CD4-positive, CD25-positive, alpha-beta regulatory T cell (primary cell): ENCODE data around the gene PDE3B. TPM values are rescaled to one million over a fixed set of nuclear protein-coding genes. Genes with fewer than 3 reads are reported as not detected.

ENCODE experiments used
- ATAC-seq, 2 donors: fragments of 150-1000 bp; cut with Tn5 transposase; one replicate each; pipeline ENCODE4 v1.10.0; 2021; ENCODE audit warnings: low read depth in 2 of 2, moderate number of reproducible peaks in 2 of 2, moderate library complexity in 1 of 2
- DNase-seq, 3 donors: peaks; one replicate each; pipeline versions ENCODE4 v3.0.0 to v3.0.0-alpha.2; 2012 to 2022; ENCODE audit warnings: mixed read lengths in 1 of 3
- H3K27ac ChIP-seq: one replicate; pipeline ENCODE4 v1.7.0; 2013; ENCODE audit warnings: mild to moderate bottlenecking, low read length; ENCODE audit not compliant: insufficient read depth, poor library complexity, severe bottlenecking
- H3K27me3 ChIP-seq: one replicate; pipeline ENCODE4 v1.7.0; 2013; ENCODE audit warnings: low read length; ENCODE audit not compliant: control insufficient read depth, insufficient read depth
- H3K36me3 ChIP-seq: one replicate; pipeline ENCODE4 v1.7.0; 2013; ENCODE audit warnings: mild to moderate bottlenecking, low read length, moderate library complexity; ENCODE audit not compliant: control insufficient read depth, insufficient read depth
- H3K4me1 ChIP-seq: 2 replicates; pipeline ENCODE4 v1.7.0; 2013; ENCODE audit warnings: mild to moderate bottlenecking, low read length; ENCODE audit not compliant: insufficient read depth, control insufficient read depth, poor library complexity, severe bottlenecking
- H3K4me3 ChIP-seq: one replicate; pipeline ENCODE4 v1.7.0; 2013; ENCODE audit warnings: low read depth, mild to moderate bottlenecking, low read length, moderate library complexity
- H3K9me3 ChIP-seq, 2 experiments: 1 replicate in 1 of 2; 2 replicates in 1 of 2; pipeline ENCODE4 v1.7.0; 2013; ENCODE audit warnings: low read length in 2 of 2, mild to moderate bottlenecking in 1 of 2, moderate library complexity in 1 of 2; ENCODE audit not compliant: control insufficient read depth in 2 of 2
- H3K27ac Mint-ChIP-seq, 3 donors: one replicate each; pipeline ENCODE4 v1.8.0; 2020 to 2022; ENCODE audit warnings: mild to moderate bottlenecking in 3 of 3, mixed read lengths in 3 of 3, moderate library complexity in 2 of 3
- H3K27me3 Mint-ChIP-seq: one replicate; pipeline ENCODE4 v1.8.0; 2022; ENCODE audit warnings: mild to moderate bottlenecking, mixed read lengths
- H3K36me3 Mint-ChIP-seq: one replicate; pipeline ENCODE4 v1.8.0; 2020; ENCODE audit warnings: mixed read lengths
- H3K4me1 Mint-ChIP-seq, 4 donors: one replicate each; pipeline ENCODE4 v1.8.0; 2020 to 2022; ENCODE audit warnings: mixed read lengths in 4 of 4, mild to moderate bottlenecking in 1 of 4
- H3K4me3 Mint-ChIP-seq, 4 donors: one replicate each; pipeline ENCODE4 v1.8.0; 2020 to 2022; ENCODE audit warnings: mild to moderate bottlenecking in 4 of 4, mixed read lengths in 4 of 4, moderate library complexity in 3 of 4
- H3K9me3 Mint-ChIP-seq, 7 donors: one replicate each; pipeline ENCODE4 v1.8.0; 2020 to 2022; ENCODE audit warnings: mixed read lengths in 7 of 7, mild to moderate bottlenecking in 3 of 7, moderate library complexity in 2 of 7
- polyA plus RNA-seq, 4 donors: library from polyadenylated mRNA; unstranded; fragments of 300-500 nt; fragmentation: Illumina TruSeq; gene quantifications; one replicate each; pipeline ENCODE4 v1.2.3, GENCODE V29; 2021
- total RNA-seq: library from RNA; stranded (reverse); gene quantifications from one replicate; pipeline ENCODE4 v1.2.3, GENCODE V29; 2022

Gene PDE3B
- total and polyA plus RNA-seq, 5 donors from 2014 or later, result 32.8 to 99.5 (median 61.7) TPM

DNA sequence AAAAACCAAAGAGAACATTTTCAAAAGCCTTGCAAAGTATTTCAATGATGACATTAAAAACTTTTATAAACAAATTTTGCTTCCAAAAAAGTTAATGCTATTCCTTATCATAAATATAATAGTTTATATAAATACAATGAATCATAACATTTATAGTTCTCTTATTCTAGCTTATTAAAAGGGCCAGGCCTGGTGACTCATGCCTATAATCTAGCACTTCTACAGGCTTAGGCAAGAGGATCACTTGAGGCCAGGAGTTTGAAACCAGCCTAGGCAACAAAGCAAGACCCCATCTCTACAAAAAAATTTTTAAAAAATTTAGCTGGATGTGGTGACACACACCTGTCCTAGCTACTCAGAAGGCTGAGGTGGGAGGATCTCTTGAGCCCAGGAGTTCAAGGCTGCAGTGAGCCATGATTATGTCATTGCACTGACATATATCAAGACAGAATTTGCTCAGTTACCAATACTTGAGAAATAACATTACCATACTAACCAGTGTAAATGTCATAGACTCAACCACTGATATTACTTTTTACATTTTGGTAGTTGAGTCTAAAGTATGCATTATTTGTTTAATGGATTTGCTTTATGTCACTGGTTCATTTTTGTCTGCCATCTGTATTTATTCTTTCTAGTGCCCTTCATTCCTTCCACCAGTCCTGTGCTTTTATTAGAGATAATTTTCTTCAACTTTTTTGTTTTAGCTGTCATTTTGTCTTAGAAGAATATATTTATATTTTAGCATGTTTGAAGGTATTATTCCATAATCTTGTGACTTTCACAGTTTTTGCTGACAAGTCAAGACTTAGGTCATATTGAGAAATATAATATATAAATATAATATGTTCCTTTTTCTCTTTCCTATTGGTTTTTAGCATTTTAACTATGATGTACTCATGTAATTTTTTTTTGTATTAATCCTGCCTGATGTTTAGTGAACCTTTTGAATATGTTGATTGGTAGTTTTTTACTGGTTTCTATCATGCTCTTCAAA lies 192.2 kb downstream of the PDE3B start:
- H3K4me1 Mint-ChIP-seq, result peaks cover 0 to 18% (median 5%) of the 10 kb centered on the region in 4 donors
- ATAC-seq, result no peak
- H3K4me1 ChIP-seq, result no peaks in the 10 kb centered on the region

DNA sequence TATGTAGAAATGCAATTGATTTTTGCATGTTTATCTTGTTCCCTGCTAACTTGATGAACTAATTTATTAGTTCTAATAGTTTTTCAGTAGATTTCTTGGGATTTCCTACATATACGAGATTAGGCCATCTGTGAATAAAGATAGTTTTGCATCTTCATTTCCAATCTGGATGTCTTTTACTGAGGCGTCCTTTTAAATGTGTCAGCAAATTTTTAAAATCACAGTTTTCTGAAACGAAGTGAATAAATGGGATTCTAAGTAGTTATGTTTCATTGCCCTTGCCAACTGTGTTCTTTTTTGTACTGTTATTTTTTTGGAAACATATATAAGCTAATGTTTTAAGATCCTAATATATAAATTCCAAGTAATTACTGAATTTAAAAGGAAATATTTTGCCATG lies 198.4 kb downstream of the PDE3B start:
- H3K4me3 ChIP-seq, result no peak overlapping the region
- no peaks in the 10 kb centered on the region for H3K27me3 ChIP-seq
- DNase-seq (no peak), ATAC-seq (no peak)
- Mint-ChIP-seq H3K27ac (peak overlapping the region in 1 of 3 donors; percentile 69), H3K4me3 (no peak overlapping the region), H3K4me1 (peaks cover 0 to 18% (median 5%) of the 10 kb centered on the region in 4 donors), H3K27me3 (no peaks in the 10 kb centered on the region), H3K36me3 (peaks cover 62% of the 10 kb centered on the region), H3K9me3 (peaks cover 0 to 3% (median 0%) of the 10 kb centered on the region in 7 donors)
- H3K27ac ChIP-seq, result no peak overlapping the region
- no peaks in the 10 kb centered on the region for H3K4me1 ChIP-seq
- H3K36me3 ChIP-seq, result peaks cover 38% of the 10 kb centered on the region
- H3K9me3 ChIP-seq, result no peaks in the 10 kb centered on the region

More for the DNA sequence above, 192.2 kb downstream of the PDE3B start:
- Histone ChIP-seq H3K4me3 (no peak overlapping the region), H3K36me3 (peaks cover 46% of the 10 kb centered on the region), H3K27me3 (no peaks in the 10 kb centered on the region), H3K9me3 (no peaks in the 10 kb centered on the region), H3K27ac (no peak overlapping the region)
- H3K36me3 Mint-ChIP-seq, result peaks cover 61% of the 10 kb centered on the region
- H3K27me3 Mint-ChIP-seq, result no peaks in the 10 kb centered on the region
- H3K9me3 Mint-ChIP-seq, result peaks cover 0 to 2% (median 0%) of the 10 kb centered on the region in 7 donors
- H3K27ac Mint-ChIP-seq, result no peak overlapping the region
- DNase-seq, result no peak
- H3K4me3 Mint-ChIP-seq, result no peak overlapping the region

DNA sequence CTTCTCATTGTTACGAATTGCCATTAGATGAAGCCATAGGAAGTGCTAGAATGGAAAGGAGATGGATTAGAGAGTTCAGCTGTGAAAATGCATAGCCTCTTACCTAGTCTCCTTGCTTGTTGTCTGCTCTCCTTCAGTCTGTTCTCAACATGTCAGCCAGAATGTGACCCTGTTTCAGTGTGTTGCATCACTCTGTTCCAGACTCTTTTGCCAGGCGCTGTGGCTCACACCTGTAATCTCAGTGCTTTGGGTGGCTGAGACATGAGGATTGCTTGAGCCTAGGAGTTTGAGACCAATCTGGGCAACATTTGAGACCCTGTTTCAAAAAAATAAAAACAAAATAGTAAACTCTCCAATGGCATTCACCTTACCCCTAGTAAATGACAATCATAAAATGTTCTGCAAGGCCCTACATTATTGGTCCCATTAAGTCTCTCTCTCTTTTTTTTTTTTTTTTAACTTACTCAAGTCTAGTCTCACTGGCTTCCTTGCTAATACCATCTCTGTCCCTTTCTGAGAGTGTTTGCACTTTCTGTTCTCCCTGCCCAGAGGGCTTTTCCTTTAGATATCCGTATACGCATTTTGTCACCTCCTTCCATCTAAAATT lies 209.1 kb downstream of the PDE3B start:
- Histone ChIP-seq H3K4me3 (no peak overlapping the region), H3K27ac (no peak overlapping the region), H3K4me1 (no peaks in the 10 kb centered on the region), H3K27me3 (no peaks in the 10 kb centered on the region), H3K36me3 (peaks cover 18% of the 10 kb centered on the region), H3K9me3 (no peaks in the 10 kb centered on the region)
- no peak overlapping the region for H3K4me3 Mint-ChIP-seq
- H3K27me3 Mint-ChIP-seq, result no peaks in the 10 kb centered on the region
- peaks cover 12 to 34% (median 18%) of the 10 kb centered on the region in 4 donors for H3K4me1 Mint-ChIP-seq
- ATAC-seq, result no peak
- peaks cover 0 to 2% (median 0%) of the 10 kb centered on the region in 7 donors for H3K9me3 Mint-ChIP-seq
- peak overlapping the region; percentile 5 to 44 (median 15) for H3K27ac Mint-ChIP-seq
- H3K36me3 Mint-ChIP-seq, result peaks cover 43% of the 10 kb centered on the region
- no peak for DNase-seq

DNA sequence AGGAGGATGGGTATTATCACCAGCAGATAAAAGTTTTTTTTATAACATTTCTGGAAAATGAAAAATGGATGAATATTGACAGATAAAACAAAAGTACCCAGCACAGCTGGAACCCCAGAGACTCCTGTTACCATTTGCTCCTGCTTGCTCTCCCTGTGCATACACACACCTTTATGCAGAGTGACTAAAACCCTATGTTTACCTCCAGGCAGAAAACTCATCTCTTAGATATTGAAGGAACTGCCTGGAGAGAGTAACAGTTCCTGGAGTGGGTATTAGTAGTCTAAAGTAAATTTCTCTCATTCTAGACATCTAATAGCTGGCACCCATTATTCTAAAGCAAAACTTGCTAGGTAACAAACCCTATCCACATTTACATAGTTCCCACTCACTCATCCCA lies 210.5 kb downstream of the PDE3B start:
- Histone ChIP-seq H3K36me3 (peaks cover 29% of the 10 kb centered on the region), H3K4me3 (no peak overlapping the region), H3K4me1 (no peaks in the 10 kb centered on the region), H3K9me3 (no peaks in the 10 kb centered on the region), H3K27ac (no peak overlapping the region), H3K27me3 (no peaks in the 10 kb centered on the region)
- no peaks in the 10 kb centered on the region for H3K9me3 Mint-ChIP-seq
- ATAC-seq (no peak), DNase-seq (no peak)
- H3K27ac Mint-ChIP-seq, result no peak overlapping the region
- H3K36me3 Mint-ChIP-seq, result peaks cover 46% of the 10 kb centered on the region
- no peaks in the 10 kb centered on the region for H3K27me3 Mint-ChIP-seq
- peaks cover 12 to 34% (median 18%) of the 10 kb centered on the region in 4 donors for H3K4me1 Mint-ChIP-seq
- no peak overlapping the region for H3K4me3 Mint-ChIP-seq

DNA sequence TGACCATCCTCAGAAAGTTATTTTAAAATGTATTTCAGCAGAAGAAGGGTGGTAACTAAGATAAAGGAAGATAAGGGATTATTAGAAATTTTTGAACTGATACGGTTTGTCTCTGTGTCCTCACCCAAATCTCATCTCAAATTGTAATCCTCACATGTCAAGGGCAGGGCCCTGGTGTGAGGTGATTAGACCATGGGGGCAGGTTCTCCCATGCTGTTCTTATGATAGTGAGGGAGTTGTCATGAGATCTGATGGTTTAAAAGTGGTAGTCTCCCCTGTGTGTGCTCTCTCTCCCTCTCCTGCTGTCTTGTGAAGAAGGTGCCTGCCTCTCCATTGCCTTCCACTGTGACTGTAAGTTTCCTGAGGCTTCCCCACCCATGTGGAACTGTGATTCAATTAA lies 212.3 kb downstream of the PDE3B start:
- Mint-ChIP-seq H3K36me3 (peaks cover 52% of the 10 kb centered on the region), H3K9me3 (no peaks in the 10 kb centered on the region), H3K27ac (peak overlapping the region; percentile 52 to 89 (median 86)), H3K4me3 (no peak overlapping the region), H3K4me1 (peaks cover 12 to 34% (median 18%) of the 10 kb centered on the region in 4 donors), H3K27me3 (no peaks in the 10 kb centered on the region)
- no peaks in the 10 kb centered on the region for H3K9me3 ChIP-seq
- no peaks in the 10 kb centered on the region for H3K4me1 ChIP-seq
- H3K27ac ChIP-seq, result no peak overlapping the region
- ATAC-seq (no peak), DNase-seq (no peak)
- no peaks in the 10 kb centered on the region for H3K27me3 ChIP-seq
- H3K36me3 ChIP-seq, result peaks cover 42% of the 10 kb centered on the region
- no peak overlapping the region for H3K4me3 ChIP-seq

DNA sequence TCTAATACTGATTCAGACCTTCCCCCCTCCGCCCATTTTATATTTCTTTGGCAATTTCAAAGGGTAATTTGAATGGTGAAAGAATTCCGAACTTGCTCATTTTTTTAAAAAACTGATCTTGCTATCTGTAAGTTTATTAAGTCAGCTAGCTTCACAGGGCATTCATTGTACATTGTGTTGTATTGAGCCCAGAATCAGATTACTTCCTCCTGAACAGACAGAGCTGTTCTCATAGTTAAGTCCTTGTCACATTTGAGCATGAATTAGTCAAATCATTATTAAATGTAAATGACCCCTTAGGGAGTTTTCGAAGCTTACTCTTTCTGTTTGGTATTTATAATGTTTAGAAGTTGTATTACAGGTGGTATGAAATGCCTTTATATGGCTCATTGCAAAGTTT lies 214.0 kb downstream of the PDE3B start:
- Mint-ChIP-seq H3K4me1 (peaks cover 8 to 27% (median 18%) of the 10 kb centered on the region in 4 donors), H3K36me3 (peaks cover 57% of the 10 kb centered on the region), H3K27ac (peak overlapping the region in 1 of 3 donors; percentile 68), H3K4me3 (no peak overlapping the region), H3K27me3 (no peaks in the 10 kb centered on the region), H3K9me3 (peaks cover 0 to 6% (median 0%) of the 10 kb centered on the region in 7 donors)
- H3K4me1 ChIP-seq, result no peaks in the 10 kb centered on the region
- no peak overlapping the region for H3K27ac ChIP-seq
- no peak for ATAC-seq
- H3K9me3 ChIP-seq, result no peaks in the 10 kb centered on the region
- no peak for DNase-seq
- no peak overlapping the region for H3K4me3 ChIP-seq
- H3K27me3 ChIP-seq, result no peaks in the 10 kb centered on the region
- H3K36me3 ChIP-seq, result peaks cover 53% of the 10 kb centered on the region

DNA sequence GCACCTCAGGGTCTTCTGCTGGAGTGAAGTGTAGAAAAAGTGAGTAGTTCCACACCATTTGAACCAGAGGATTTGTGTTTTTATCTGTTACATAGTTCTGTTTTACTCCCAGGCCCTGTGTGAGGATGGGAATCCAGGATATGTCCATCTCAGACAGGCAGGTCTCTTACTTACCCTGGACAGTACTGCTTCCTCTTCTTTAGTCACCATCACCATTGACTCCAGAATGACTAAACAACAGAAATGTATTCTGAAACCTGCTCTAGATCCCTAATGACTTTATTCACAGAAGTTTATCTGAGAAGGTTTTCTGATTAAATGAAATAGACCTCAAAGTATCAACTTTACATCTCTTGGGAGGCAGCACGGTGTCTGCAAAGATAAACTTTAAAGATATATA lies 214.8 kb downstream of the PDE3B start:
- Histone ChIP-seq H3K4me3 (no peak overlapping the region), H3K27me3 (no peaks in the 10 kb centered on the region), H3K4me1 (no peaks in the 10 kb centered on the region), H3K27ac (no peak overlapping the region), H3K9me3 (no peaks in the 10 kb centered on the region), H3K36me3 (peaks cover 57% of the 10 kb centered on the region)
- H3K4me3 Mint-ChIP-seq, result no peak overlapping the region
- ATAC-seq, result no peak
- peaks cover 8 to 22% (median 15%) of the 10 kb centered on the region in 4 donors for H3K4me1 Mint-ChIP-seq
- peak overlapping the region in 1 of 3 donors; percentile 12 for H3K27ac Mint-ChIP-seq
- H3K9me3 Mint-ChIP-seq, result peaks cover 0 to 6% (median 0%) of the 10 kb centered on the region in 7 donors
- H3K27me3 Mint-ChIP-seq, result no peaks in the 10 kb centered on the region
- DNase-seq, result no peak
- peaks cover 56% of the 10 kb centered on the region for H3K36me3 Mint-ChIP-seq
